Astrocyte (in vitro differentiated cells and primary cell): Measurements from ENCODE around the gene VRK1. TPM values are rescaled to one million over a fixed set of nuclear protein-coding genes. Genes with fewer than 3 reads are reported as not detected.

ENCODE experiments used
- DNase-seq: peaks from one replicate; pipeline ENCODE4 v3.0.0-alpha.2; 2010; ENCODE audit warnings: low read depth
- FAIRE-seq: peaks from 2 replicates; lab custom pipeline; 2011; peaks lifted over from hg19 to GRCh38; lab: Jason Lieb, UNC
- H2AFZ ChIP-seq: 2 replicates; pipeline ENCODE4 v1.6.0; 2012; ENCODE audit warnings: low read depth, low read length, inconsistent platforms
- H3K27ac ChIP-seq: 2 replicates; pipeline ENCODE4 v1.5.1; 2011; ENCODE audit warnings: low read depth, low read length, inconsistent platforms
- H3K27me3 ChIP-seq: 2 replicates; pipeline ENCODE4 v1.6.0; 2011; ENCODE audit warnings: low read length, inconsistent platforms; ENCODE audit not compliant: insufficient read depth
- H3K36me3 ChIP-seq: 2 replicates; pipeline ENCODE4 v1.5.1; 2011; ENCODE audit warnings: low read length, inconsistent platforms; ENCODE audit not compliant: insufficient read depth
- H3K4me1 ChIP-seq: 2 replicates; pipeline ENCODE4 v1.5.1; 2011; ENCODE audit warnings: low read length, inconsistent platforms; ENCODE audit not compliant: insufficient read depth
- H3K4me2 ChIP-seq: 2 replicates; pipeline ENCODE4 v1.6.0; 2012; ENCODE audit warnings: low read length, inconsistent platforms
- H3K4me3 ChIP-seq: 2 replicates; pipeline ENCODE4 v1.5.1; 2011; ENCODE audit warnings: low read depth, mild to moderate bottlenecking, low read length, inconsistent platforms; ENCODE audit not compliant: insufficient read depth
- H3K79me2 ChIP-seq: 2 replicates; pipeline ENCODE4 v1.6.0; 2012; ENCODE audit warnings: mild to moderate bottlenecking, low read length, inconsistent platforms; ENCODE audit not compliant: insufficient read depth
- H3K9ac ChIP-seq: 2 replicates; pipeline ENCODE4 v1.6.0; 2012; ENCODE audit warnings: mild to moderate bottlenecking, low read length, inconsistent platforms
- H3K9me3 ChIP-seq: 2 replicates; pipeline ENCODE4 v1.5.1; 2012; ENCODE audit warnings: low read depth, mild to moderate bottlenecking, low read length, inconsistent platforms; ENCODE audit not compliant: insufficient read depth
- H4K20me1 ChIP-seq: 2 replicates; pipeline ENCODE4 v1.6.0; 2012; ENCODE audit warnings: low read length, inconsistent platforms; ENCODE audit not compliant: insufficient read depth
- H3K27ac Mint-ChIP-seq: one replicate; pipeline ENCODE4 v1.8.0; 2021; ENCODE audit warnings: mild to moderate bottlenecking, mixed read lengths; ENCODE audit not compliant: unreplicated experiment
- H3K27me3 Mint-ChIP-seq: one replicate; pipeline ENCODE4 v1.8.0; 2021; ENCODE audit warnings: low read depth, mixed read lengths; ENCODE audit not compliant: unreplicated experiment
- H3K36me3 Mint-ChIP-seq: one replicate; pipeline ENCODE4 v1.8.0; 2021; ENCODE audit warnings: low read depth, mixed read lengths; ENCODE audit not compliant: unreplicated experiment
- H3K4me1 Mint-ChIP-seq: one replicate; pipeline ENCODE4 v1.8.0; 2021; ENCODE audit warnings: low read depth, mixed read lengths; ENCODE audit not compliant: unreplicated experiment
- H3K4me3 Mint-ChIP-seq: one replicate; pipeline ENCODE4 v1.8.0; 2021; ENCODE audit warnings: mild to moderate bottlenecking, moderate library complexity, mixed read lengths; ENCODE audit not compliant: unreplicated experiment
- H3K9me3 Mint-ChIP-seq: one replicate; pipeline ENCODE4 v1.8.0; 2021; ENCODE audit warnings: mild to moderate bottlenecking, mixed read lengths; ENCODE audit not compliant: unreplicated experiment
- CTCF ChIP-seq: IDR thresholded peaks from 2 replicates; pipeline ENCODE4 v1.5.1; 2011; ENCODE audit warnings: low read depth, mild to moderate bottlenecking, inconsistent platforms, low read length, moderate library complexity; ENCODE audit not compliant: insufficient read depth
- EZH2 ChIP-seq: IDR thresholded peaks from 2 replicates; pipeline ENCODE4 v1.6.1; 2012; ENCODE audit warnings: mild to moderate bottlenecking, low read length, inconsistent platforms; ENCODE audit not compliant: insufficient read depth
- total RNA-seq: library from RNA; stranded (reverse); gene quantifications from 2 replicates; pipeline ENCODE4 v1.2.1, GENCODE V29; 2021

VRK1 gene
- total RNA-seq, 1 donor from 2014 or later, result 11.6 TPM

- TF ChIP-seq EZH2 (no peak), CTCF (no peak)
- FAIRE-seq, result no peak
- H3K9ac ChIP-seq, result no peak overlapping the region
- H3K27me3 ChIP-seq, result peaks cover 2% of the 10 kb centered on the region
- Mint-ChIP-seq H3K36me3 (peaks cover 8% of the 10 kb centered on the region), H3K27me3 (peaks cover 4% of the 10 kb centered on the region), H3K9me3 (peaks cover 20% of the 10 kb centered on the region), H3K4me1 (no peaks in the 10 kb centered on the region), H3K4me3 (no peak overlapping the region), H3K27ac (no peak overlapping the region)
- no peak overlapping the region for H3K27ac ChIP-seq
- no peaks in the 10 kb centered on the region for H3K4me1 ChIP-seq
- H3K36me3 ChIP-seq, result no peaks in the 10 kb centered on the region
- no peaks in the 10 kb centered on the region for H3K79me2 ChIP-seq
- H3K4me3 ChIP-seq, result no peak overlapping the region
- H3K4me2 ChIP-seq, result no peak overlapping the region
- H4K20me1 ChIP-seq, result no peaks in the 10 kb centered on the region
- H2AFZ ChIP-seq, result no peak overlapping the region
- H3K9me3 ChIP-seq, result peaks cover 3% of the 10 kb centered on the region
- no peak for DNase-seq
Measured at GRCh38 chr14:96911499-96912149, 114.4 kb downstream of the VRK1 start.

GRCh38 chr14:96914571-96915128, 117.5 kb downstream of the VRK1 start:
- peaks cover 2% of the 10 kb centered on the region for H3K27me3 ChIP-seq
- Mint-ChIP-seq H3K9me3 (peaks cover 13% of the 10 kb centered on the region), H3K36me3 (peaks cover 8% of the 10 kb centered on the region), H3K4me1 (no peaks in the 10 kb centered on the region), H3K4me3 (no peak overlapping the region), H3K27ac (no peak overlapping the region), H3K27me3 (peaks cover 4% of the 10 kb centered on the region)
- no peak for TF ChIP-seq EZH2
- no peak for TF ChIP-seq CTCF
- no peaks in the 10 kb centered on the region for H3K36me3 ChIP-seq
- no peaks in the 10 kb centered on the region for H3K79me2 ChIP-seq
- DNase-seq (peak; percentile 7), FAIRE-seq (no peak)
- no peaks in the 10 kb centered on the region for H3K4me1 ChIP-seq
- H3K9me3 ChIP-seq, result no peaks in the 10 kb centered on the region
- no peaks in the 10 kb centered on the region for H4K20me1 ChIP-seq
- no peak overlapping the region for H3K4me3 ChIP-seq
- no peak overlapping the region for H3K27ac ChIP-seq
- no peak overlapping the region for H3K4me2 ChIP-seq
- no peak overlapping the region for H2AFZ ChIP-seq
- no peak overlapping the region for H3K9ac ChIP-seq

- H3K27me3 Mint-ChIP-seq, result peaks cover 4% of the 10 kb centered on the region
- Histone ChIP-seq H3K36me3 (no peaks in the 10 kb centered on the region), H2AFZ (no peak overlapping the region), H3K9me3 (no peaks in the 10 kb centered on the region), H3K27ac (no peak overlapping the region), H3K4me1 (no peaks in the 10 kb centered on the region), H3K4me2 (no peak overlapping the region), H4K20me1 (no peaks in the 10 kb centered on the region), H3K27me3 (peaks cover 2% of the 10 kb centered on the region), H3K9ac (no peak overlapping the region), H3K79me2 (no peaks in the 10 kb centered on the region), H3K4me3 (no peak overlapping the region)
- DNase-seq, result no peak
- H3K9me3 Mint-ChIP-seq, result peaks cover 7% of the 10 kb centered on the region
- H3K4me1 Mint-ChIP-seq, result no peaks in the 10 kb centered on the region
- H3K27ac Mint-ChIP-seq, result no peak overlapping the region
- no peak for FAIRE-seq
- H3K4me3 Mint-ChIP-seq, result no peak overlapping the region
- H3K36me3 Mint-ChIP-seq, result peaks cover 5% of the 10 kb centered on the region
- TF ChIP-seq EZH2, result no peak
- TF ChIP-seq CTCF, result no peak
Measured at GRCh38 chr14:96915478-96915877, 118.3 kb downstream of the VRK1 start.
